ENCODE measurements around the gene FGFR1OP2.

Gene FGFR1OP2

GRCh38 chr12:27006797-27007467 is 68.7 kb downstream of the FGFR1OP2 start:
- H3K4me3 ChIP-seq (ENCODE audit: low read length) = no peak overlapping the region
- no peak for TF ChIP-seq CTCF (conservative IDR thresholded peaks at IDR 0.05; ENCODE audit: low read depth, low read length)
- DNase-seq (ENCODE audit: low read depth) = no peak

GRCh38 chr12:27008081-27008480 is 69.8 kb downstream of the FGFR1OP2 start:
- H3K4me3 ChIP-seq (ENCODE audit: low read length) = no peak overlapping the region
- TF ChIP-seq CTCF (conservative IDR thresholded peaks at IDR 0.05; ENCODE audit: low read depth, low read length) = no peak
- no peak for DNase-seq (ENCODE audit: low read depth)

GRCh38 chr12:27009881-27010301 is 71.6 kb downstream of the FGFR1OP2 start:
- DNase-seq (ENCODE audit: low read depth) = no peak
- TF ChIP-seq CTCF (conservative IDR thresholded peaks at IDR 0.05; ENCODE audit: low read depth, low read length) = no peak
- H3K4me3 ChIP-seq (ENCODE audit: low read length) = no peak overlapping the region

GRCh38 chr12:27012239-27012981 is 74.1 kb downstream of the FGFR1OP2 start:
- H3K4me3 ChIP-seq (ENCODE audit: low read length) = no peak overlapping the region
- TF ChIP-seq CTCF (conservative IDR thresholded peaks at IDR 0.05; ENCODE audit: low read depth, low read length) = no peak
- DNase-seq (ENCODE audit: low read depth) = no peak

- no peak for TF ChIP-seq CTCF (conservative IDR thresholded peaks at IDR 0.05; ENCODE audit: low read depth, low read length)
- DNase-seq (ENCODE audit: low read depth) = no peak
- H3K4me3 ChIP-seq (ENCODE audit: low read length) = peak overlapping the region; percentile 89
These were observed 74.6 kb downstream of the FGFR1OP2 start for GRCh38 chr12:27012982-27013255.

- no peak for DNase-seq (ENCODE audit: low read depth)
- peak overlapping the region; percentile 89 for H3K4me3 ChIP-seq (ENCODE audit: low read length)
- TF ChIP-seq CTCF (conservative IDR thresholded peaks at IDR 0.05; ENCODE audit: low read depth, low read length) = no peak
These were observed 75.4 kb downstream of the FGFR1OP2 start for GRCh38 chr12:27013611-27014084.
